Measurements from ENCODE around the gene EMC10. TPM values are rescaled to one million over a fixed set of nuclear protein-coding genes. Genes with fewer than 3 reads are reported as not detected.

EMC10 gene
- total RNA-seq, 1 experiment from 2014 or later, result 228 TPM

DNA sequence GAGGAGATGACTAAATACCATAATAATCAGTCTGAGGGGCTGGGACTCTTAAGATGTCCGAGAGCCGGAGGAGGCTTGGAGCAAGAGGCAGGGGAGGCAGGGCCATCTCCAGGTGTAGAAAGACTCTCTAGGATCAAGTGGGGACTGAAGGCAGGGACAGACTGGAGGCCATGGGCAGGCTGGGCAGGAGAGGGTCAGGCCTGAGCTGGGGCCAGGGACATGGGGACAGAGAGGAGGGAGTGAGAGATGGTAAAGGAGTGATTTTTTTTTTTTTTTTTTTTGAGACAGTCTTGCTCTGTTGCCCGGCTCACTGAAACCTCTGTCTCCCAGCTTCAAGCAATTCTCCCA is 32.5 kb downstream of the EMC10 start:
- BruUV-seq (replicated peaks), result no TSS peak
- H3K27me3 ChIP-seq (ENCODE audit: low read length), result no peaks in the 10 kb centered on the region
- ChIA-PET POLR2A (ENCODE audit: unreplicated experiment) (no interaction called here), CTCF (interaction anchor here (0.6 kb wide), 1 partner anchor 52 kb away, joined by 6 read pairs; no protein-coding TSS in a partner anchor)
- no peak overlapping the region for H3K4me3 ChIP-seq (ENCODE audit: low read length)
- no peaks in the 10 kb centered on the region for H4K20me1 ChIP-seq (ENCODE audit: low read length)
- DNase-seq, result no peak
- H3F3A ChIP-seq (ENCODE audit: low read length, unreplicated experiment), result no peaks in the 10 kb centered on the region
- H3K4me1 ChIP-seq (ENCODE audit: insufficient read depth, low read length), result 0 out of 2 replicates have a peak, but pooled peaks cover 7% of the 10 kb centered on the region
- no peaks in the 10 kb centered on the region for H3K9me2 ChIP-seq (replicated peaks; ENCODE audit: low read length)
- no peaks in the 10 kb centered on the region for H3K36me3 ChIP-seq (ENCODE audit: low read depth, low read length)
- ATAC-seq, result no peak
- TF ChIP-seq, protein P1, sequence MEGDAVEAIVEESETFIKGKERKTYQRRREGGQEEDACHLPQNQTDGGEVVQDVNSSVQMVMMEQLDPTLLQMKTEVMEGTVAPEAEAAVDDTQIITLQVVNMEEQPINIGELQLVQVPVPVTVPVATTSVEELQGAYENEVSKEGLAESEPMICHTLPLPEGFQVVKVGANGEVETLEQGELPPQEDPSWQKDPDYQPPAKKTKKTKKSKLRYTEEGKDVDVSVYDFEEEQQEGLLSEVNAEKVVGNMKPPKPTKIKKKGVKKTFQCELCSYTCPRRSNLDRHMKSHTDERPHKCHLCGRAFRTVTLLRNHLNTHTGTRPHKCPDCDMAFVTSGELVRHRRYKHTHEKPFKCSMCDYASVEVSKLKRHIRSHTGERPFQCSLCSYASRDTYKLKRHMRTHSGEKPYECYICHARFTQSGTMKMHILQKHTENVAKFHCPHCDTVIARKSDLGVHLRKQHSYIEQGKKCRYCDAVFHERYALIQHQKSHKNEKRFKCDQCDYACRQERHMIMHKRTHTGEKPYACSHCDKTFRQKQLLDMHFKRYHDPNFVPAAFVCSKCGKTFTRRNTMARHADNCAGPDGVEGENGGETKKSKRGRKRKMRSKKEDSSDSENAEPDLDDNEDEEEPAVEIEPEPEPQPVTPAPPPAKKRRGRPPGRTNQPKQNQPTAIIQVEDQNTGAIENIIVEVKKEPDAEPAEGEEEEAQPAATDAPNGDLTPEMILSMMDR (conservative IDR thresholded peaks at IDR 0.05; ENCODE audit: low read depth, low read length), result no peak
- H3K9ac ChIP-seq (ENCODE audit: low read length), result no peak overlapping the region
- no peak overlapping the region for H3K27ac ChIP-seq (ENCODE audit: low read length)
- H3K4me2 ChIP-seq (ENCODE audit: low read length), result no peak overlapping the region
- H3K9me3 ChIP-seq (ENCODE audit: low read length), result no peaks in the 10 kb centered on the region
- H2AFZ ChIP-seq (ENCODE audit: low read length), result no peak overlapping the region
- intact Hi-C loops (cut with micrococcal nuclease), result no loop called here
- 0 out of 2 replicates have a peak, but pooled peaks cover 3% of the 10 kb centered on the region for H3K79me2 ChIP-seq (ENCODE audit: low read length)

GRCh38 chr19:50509366-50509765 is 33.1 kb downstream of the EMC10 start:
- ChIA-PET POLR2A (ENCODE audit: unreplicated experiment) (no interaction called here), CTCF (no interaction called here)
- no peaks in the 10 kb centered on the region for H3K27me3 ChIP-seq (ENCODE audit: low read length)
- no peak overlapping the region for H2AFZ ChIP-seq (ENCODE audit: low read length)
- H3K9me2 ChIP-seq (replicated peaks; ENCODE audit: low read length), result no peaks in the 10 kb centered on the region
- 0 out of 2 replicates have a peak, but pooled peaks cover 3% of the 10 kb centered on the region for H3K79me2 ChIP-seq (ENCODE audit: low read length)
- no TSS peak for BruUV-seq (replicated peaks)
- no peak overlapping the region for H3K4me2 ChIP-seq (ENCODE audit: low read length)
- H3K4me1 ChIP-seq (ENCODE audit: insufficient read depth, low read length), result 0 out of 2 replicates have a peak, but pooled peaks cover 7% of the 10 kb centered on the region
- TF ChIP-seq, protein P1 (conservative IDR thresholded peaks at IDR 0.05; ENCODE audit: low read depth, low read length), result no peak
- TF ChIP-seq EZH2phosphoT487 (IDR thresholded peaks at IDR 0.05; ENCODE audit: borderline replicate concordance, low read length), result no peak
- no peak for TF ChIP-seq EZH2 (IDR thresholded peaks at IDR 0.05; ENCODE audit: low read length, unreplicated experiment)
- no peak for ATAC-seq
- intact Hi-C loops (cut with micrococcal nuclease), result no loop called here
- H3K4me3 ChIP-seq (ENCODE audit: low read length), result no peak overlapping the region
- H3K9ac ChIP-seq (ENCODE audit: low read length), result no peak overlapping the region
- H3K27ac ChIP-seq (ENCODE audit: low read length), result no peak overlapping the region
- no peaks in the 10 kb centered on the region for H3F3A ChIP-seq (ENCODE audit: low read length, unreplicated experiment)
- no peak for DNase-seq
- H3K9me3 ChIP-seq (ENCODE audit: low read length), result no peaks in the 10 kb centered on the region
- H3K36me3 ChIP-seq (ENCODE audit: low read depth, low read length), result no peaks in the 10 kb centered on the region
- H4K20me1 ChIP-seq (ENCODE audit: low read length), result no peaks in the 10 kb centered on the region

- Histone ChIP-seq H3K9me3 (ENCODE audit: low read length) (no peaks in the 10 kb centered on the region), H3K36me3 (ENCODE audit: low read depth, low read length) (no peaks in the 10 kb centered on the region), H3F3A (ENCODE audit: low read length, unreplicated experiment) (no peaks in the 10 kb centered on the region), H3K9ac (ENCODE audit: low read length) (peak overlapping the region; percentile 83), H2AFZ (ENCODE audit: low read length) (peak overlapping the region; percentile 80; the same call in 1 of the 2 replicates), H3K79me2 (ENCODE audit: low read length) (0 out of 2 replicates have a peak, but pooled peaks cover 3% of the 10 kb centered on the region), H3K4me1 (ENCODE audit: insufficient read depth, low read length) (0 out of 2 replicates have a peak, but pooled peaks cover 7% of the 10 kb centered on the region), H3K27me3 (ENCODE audit: low read length) (no peaks in the 10 kb centered on the region), H3K4me3 (ENCODE audit: low read length) (peak overlapping the region; percentile 84), H4K20me1 (ENCODE audit: low read length) (no peaks in the 10 kb centered on the region), H3K9me2 (replicated peaks; ENCODE audit: low read length) (no peaks in the 10 kb centered on the region), H3K27ac (ENCODE audit: low read length) (no peak overlapping the region), H3K4me2 (ENCODE audit: low read length) (peak overlapping the region; percentile 90)
- POLR2A ChIA-PET (ENCODE audit: unreplicated experiment), result no interaction called here
- no peak for DNase-seq
- CTCF ChIA-PET, result no interaction called here
- TF ChIP-seq EZH2 (IDR thresholded peaks at IDR 0.05; ENCODE audit: low read length, unreplicated experiment), result no peak
- TF ChIP-seq, protein P1 (conservative IDR thresholded peaks at IDR 0.05; ENCODE audit: low read depth, low read length), result no peak
- TF ChIP-seq EZH2phosphoT487 (IDR thresholded peaks at IDR 0.05; ENCODE audit: borderline replicate concordance, low read length), result no peak
- intact Hi-C loops (cut with micrococcal nuclease), result no loop called here
- no TSS peak for BruUV-seq (replicated peaks)
- ATAC-seq, result no peak
Observed at GRCh38 chr19:50510121-50510670, 33.9 kb downstream of the EMC10 start.
